Stimulated activated CD8-positive, alpha-beta memory T cell treated with anti-CD3 and anti-CD28 coated beads, Interleukin-7, amount 100 ng/mL, for 24 hours (primary cell): ENCODE data around the gene DACT3.
A peak's percentile ranks its signal among the peaks of the same experiment; 100 is the strongest.
"Not testable (repeated sequence)": the region's sequence is repeated elsewhere in the genome, so short reads cannot be mapped to it uniquely, and the experiment has no call there.

Experiments used
- DNase-seq: peaks from one replicate; pipeline ENCODE4 v3.0.0-alpha.2; 2020; ENCODE audit warnings: low read depth

DACT3 gene

GRCh38 chr19:46634045-46634655 lies 26.8 kb downstream of the DACT3 start:
- peak; percentile 90 for DNase-seq

DNA sequence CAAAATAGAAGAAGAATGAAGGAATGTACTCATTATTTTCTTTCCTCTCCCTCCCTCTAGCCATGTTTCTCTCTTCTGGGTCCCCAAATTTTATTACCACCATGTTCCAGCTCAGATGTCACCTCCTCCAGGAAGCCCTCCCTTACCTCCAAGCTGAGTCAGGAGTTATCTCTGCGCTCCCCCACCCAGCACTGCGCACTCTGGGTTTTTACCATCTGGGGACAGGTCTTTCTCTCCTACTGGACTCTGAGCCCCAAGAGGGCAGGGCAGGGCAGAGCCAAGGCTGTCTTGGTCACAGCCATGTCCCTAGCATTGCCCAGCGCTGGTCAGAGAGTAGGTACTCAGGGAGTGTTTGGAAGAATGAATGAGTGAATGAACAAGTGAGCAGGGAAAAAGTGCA lies 27.9 kb downstream of the DACT3 start:
- DNase-seq, result no peak

DNA sequence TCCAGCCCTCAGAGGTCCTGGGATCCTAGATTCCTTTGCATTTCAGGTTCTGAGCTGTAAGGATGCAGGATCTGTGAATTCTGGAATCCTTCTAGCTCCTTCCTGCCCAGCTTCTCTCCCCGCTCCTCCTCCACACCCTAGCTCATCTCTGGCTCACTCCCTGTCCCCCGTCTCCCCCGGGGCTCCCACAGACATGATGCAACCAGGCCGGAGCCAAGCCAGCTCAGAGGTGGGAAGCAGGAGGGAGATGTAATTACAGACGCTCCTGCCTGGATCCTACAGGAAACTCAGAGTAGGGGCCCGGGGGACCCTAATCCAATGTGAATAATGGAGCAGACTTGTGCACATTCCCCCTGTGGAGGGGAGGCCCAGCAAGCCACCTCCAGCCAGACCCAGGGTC lies 29.5 kb downstream of the DACT3 start:
- no peak for DNase-seq

DNA sequence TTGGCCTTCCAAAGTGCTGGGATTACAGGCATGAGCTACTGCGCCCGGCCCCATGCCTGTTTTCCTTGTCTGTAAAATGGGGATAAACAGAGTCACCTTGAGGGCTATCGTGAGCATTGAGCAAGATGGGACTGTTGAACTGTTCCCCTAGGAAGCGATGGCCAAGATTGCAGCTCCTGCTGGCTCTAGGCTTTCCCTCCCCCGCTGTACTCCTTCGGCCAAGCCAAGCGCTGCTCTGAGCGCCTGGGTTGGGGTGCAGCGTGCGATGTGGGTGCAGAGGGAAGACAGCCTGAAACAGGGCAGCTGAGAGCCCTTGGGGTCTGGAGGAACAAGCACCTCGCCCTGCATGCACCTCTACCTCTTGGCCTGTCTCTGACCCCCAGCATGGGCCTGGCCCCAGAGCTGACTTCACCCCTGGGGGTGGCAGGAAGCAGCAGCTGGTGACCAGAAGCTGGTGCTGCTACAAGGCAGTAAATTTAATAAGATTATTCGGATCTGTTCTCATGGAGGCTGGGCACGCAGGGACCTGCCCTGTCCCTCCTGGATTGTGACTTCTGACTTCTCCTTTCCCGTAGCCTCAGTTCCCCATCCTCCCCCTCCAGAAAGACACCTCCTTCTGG lies 30.3 kb downstream of the DACT3 start:
- DNase-seq, result no peak

DNA sequence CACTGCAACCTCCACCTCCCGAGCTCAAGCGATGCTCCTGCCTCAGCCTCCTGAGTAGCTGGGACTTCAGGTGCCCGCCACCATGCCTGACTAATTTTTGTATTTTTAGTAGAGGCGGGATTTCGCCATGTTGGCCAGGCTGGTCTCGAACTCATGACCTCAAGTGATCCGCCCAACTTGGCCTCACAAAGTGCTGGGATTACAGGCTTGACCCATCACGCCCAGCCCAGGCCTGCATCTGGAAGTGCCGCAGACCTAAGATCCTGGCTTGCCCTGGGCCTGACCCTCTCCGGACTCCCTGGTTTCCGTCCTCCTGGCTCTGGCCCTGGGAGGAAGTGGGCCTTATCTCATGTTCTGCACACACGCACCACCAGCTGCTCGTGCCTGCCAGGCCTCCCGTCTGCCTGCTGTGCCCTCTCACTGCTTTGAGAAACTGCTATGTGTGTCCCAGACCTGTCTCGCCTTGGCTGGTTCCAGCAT lies 31.4 kb downstream of the DACT3 start:
- DNase-seq, result no peak

DNA sequence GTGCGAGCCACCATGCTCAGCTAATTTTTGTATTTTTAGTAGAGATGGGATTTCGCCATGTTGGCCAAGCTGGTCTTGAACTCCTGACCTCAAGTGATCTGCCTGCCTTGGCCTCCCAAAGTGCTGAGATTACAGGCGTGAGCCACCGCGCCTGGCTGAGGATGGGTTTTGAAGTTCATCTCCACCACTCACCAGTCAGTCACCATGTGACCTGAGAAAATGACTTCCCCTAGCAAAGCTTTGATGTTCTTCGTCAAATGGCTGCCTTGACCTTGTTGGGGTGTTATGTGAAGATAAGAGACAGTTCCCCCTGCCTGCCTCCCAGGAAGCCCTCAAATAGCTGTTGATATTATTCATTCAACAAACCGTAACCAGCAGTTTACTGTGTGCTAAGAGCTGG lies 32.0 kb downstream of the DACT3 start:
- not testable (repeated sequence) for DNase-seq

DNA sequence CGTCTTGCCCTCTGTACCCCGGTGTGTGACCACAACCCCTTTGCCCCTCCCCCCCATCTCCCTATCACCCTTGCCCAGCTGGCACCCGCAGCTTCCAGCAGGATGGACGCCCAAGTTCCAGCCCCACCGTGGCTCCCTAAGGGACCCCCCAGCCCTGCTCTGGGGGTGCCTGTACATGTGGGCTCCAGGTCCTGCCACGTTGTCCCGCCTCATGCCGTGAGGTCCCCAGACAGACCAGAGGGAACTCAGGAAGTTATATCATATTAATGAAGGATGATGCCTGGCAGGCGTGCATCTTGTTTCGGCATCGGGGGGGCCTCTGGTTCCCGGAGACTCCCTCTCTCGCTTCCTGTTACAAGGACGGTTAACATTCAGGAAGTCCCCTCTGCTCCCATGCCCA lies 34.5 kb downstream of the DACT3 start:
- no peak for DNase-seq

GRCh38 chr19:46625731-46626130 lies 35.3 kb downstream of the DACT3 start:
- DNase-seq, result no peak

DNA sequence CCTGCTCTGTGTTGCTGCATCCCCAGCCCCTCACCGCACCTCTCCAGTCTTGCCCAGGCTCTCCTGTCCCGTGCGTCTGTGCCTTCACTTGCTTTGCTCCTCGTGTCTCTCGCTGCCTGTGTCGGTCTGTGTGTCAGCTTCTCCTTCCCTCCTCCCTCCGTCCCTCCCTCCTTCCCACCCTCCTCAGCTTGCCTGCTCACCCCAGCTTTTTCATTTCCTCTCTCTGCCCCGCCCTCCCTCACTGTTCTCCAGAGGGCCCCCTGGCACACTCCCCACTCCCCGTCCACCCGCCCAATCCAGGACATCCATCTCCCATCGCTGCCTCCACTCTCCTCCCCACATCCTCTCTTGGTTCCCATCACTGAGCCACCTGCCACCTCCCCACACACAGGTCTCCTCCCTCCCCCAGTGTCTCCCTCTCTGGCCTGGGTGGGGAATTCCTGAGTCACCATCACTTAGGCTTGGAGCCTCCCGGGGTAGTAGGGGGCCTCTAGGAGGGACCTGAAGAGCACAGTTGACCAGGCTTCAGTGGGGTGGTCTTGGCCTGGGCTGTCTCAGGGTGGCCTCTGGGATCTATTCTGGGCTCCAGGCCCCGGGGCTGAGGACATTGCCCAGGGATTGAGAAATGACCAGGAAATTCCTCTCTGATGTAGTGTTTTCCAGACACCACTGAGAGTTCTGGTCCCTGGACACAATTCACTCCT lies 35.9 kb downstream of the DACT3 start, which contains the start of gene PTGIR:
PTGIR (minus strand) TSS at position 132 of the 704 bp plus-strand sequence. CDS start 864 bp downstream, outside the sequence.
- DNase-seq, result no peak

DNA sequence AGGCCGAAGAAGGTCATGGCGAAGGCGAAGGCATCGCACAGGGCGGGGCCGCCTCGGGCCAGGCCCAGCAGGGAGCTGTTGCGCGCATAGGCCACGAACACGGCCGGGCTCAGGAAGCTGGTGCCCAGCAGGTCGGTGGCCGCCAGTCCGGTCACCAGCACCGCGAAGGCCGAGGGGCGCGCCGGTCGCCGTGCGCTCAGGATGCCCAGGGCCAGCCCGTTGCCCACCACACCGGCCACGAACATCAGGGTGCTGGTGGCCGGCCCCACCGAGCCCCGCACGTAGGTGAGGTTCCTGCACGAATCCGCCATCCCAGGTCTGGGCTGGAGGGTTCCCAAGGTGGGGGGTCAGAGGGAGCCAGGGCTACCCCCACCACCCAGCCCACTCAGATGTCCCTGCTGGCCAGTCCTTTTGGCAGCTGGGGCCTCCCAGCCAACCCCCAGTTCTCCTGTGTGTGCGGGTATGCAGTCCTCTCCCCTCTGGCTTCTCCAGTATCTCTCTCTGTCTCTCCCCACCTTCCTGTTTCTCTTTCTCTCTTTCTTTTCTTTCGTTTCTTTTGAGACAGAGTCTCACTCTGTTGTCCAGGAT lies 37.0 kb downstream of the DACT3 start:
- no peak for DNase-seq

- DNase-seq, result no peak
These were observed 38.9 kb downstream of the DACT3 start for GRCh38 chr19:46622118-46622446.

GRCh38 chr19:46621191-46622117 lies 39.5 kb downstream of the DACT3 start:
- DNase-seq, result no peak

GRCh38 chr19:46620716-46621115 lies 40.3 kb downstream of the DACT3 start:
- no peak for DNase-seq

GRCh38 chr19:46620267-46620666 lies 40.7 kb downstream of the DACT3 start:
- no peak for DNase-seq

DNA sequence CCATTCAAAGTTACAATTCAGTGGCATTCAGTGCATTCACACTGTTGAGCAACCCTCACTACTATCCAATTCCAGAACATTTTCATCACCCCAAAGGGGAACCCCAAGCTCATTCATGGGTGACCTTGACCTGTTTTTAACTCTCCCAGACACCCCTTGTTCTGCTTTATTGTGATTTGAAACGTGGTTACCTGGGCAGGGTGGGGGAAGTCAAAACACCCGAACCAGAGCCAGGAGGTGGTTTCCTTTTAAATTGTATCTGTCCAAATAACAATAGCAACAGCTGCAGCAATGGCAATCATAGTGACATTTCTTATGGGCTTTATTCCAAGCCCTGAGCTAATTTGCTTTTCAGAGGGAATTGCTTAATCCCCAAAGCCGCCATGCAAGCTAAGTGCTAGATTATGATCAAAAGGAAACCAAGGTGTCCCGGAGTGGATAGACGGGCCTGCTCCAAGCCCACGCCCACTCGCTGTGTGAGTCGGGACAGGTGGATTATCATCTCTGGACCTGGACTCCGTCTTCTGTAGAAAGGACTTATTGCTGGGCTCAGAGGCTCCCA lies 42.2 kb downstream of the DACT3 start:
- DNase-seq, result no peak

DNA sequence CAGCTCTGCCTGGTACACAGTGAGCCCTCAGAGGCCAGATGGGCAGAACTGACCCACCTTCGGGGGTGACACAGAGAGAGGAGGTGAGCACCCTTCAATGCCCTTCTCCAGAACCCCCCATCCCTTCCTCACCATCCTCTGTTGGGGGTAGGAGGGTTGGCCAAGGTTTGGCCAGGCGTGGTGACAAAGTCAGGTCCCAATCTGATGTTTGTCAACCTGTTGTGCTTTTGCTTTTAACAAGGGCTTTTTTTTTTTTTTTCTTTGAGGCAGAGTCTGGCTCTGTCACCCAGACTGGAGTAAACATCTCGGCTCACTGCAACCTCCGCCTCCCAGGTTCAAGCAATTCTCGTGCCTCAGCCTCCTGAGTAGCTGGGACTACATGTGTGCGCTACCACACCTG lies 43.4 kb downstream of the DACT3 start:
- no peak for DNase-seq

GRCh38 chr19:46616631-46617322 lies 44.2 kb downstream of the DACT3 start:
- DNase-seq, result no peak

DNA sequence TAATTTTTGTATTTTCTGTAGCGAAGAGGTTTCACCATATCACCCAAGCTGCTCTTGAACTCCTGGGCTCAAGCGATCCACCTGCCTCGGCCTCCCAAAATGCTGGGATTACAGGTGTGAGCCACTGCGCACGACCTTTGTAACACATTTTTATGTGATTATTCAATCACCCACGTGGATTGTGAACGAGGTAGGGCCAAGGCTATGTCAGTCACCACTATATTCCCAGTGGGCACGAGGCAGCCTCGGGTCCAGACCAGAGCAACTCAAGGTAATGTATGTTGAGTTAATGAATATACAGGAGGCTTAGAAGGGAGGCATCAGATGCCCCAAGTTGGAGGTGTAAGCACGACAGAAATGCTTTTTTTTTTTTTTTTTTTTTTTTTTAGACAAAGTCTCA lies 45.0 kb downstream of the DACT3 start:
- DNase-seq, result no peak

DNA sequence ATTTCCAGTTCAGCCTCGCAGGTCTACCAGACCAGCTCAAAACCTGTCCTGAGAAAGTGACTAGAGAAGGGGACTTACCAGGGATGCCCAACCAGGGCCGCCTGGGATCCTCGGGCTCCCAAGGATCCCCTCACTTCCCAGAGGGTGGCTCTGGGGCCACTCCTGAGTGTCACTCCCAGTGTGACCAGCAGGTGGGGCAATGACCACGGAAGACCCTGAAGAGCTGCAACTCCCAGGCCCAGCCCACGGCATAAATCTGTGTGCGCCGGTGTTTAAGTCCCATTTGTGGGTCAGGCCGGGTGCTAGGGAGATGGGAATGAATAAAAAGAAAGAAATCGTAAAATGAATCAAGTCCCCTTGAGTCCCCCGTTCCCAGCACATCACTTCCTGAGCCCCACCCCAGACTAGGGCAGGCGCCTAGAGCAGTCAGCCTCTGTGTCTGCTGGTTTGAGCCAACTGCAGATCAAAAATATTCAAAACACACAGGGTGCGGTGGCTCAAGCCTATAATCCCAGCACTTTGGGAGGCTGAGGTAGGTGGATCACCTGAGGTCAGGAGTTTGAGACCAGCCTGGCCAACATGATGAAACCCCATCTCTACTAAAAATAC lies 46.8 kb downstream of the DACT3 start:
- DNase-seq, result peak; percentile 81

- no peak for DNase-seq
These were observed 47.5 kb downstream of the DACT3 start for GRCh38 chr19:46613525-46613924.

GRCh38 chr19:46611776-46612175 lies 49.2 kb downstream of the DACT3 start:
- no peak for DNase-seq
